ENCODE measurements around the gene YARS1. TPM values are rescaled to one million over a fixed set of nuclear protein-coding genes. Genes with fewer than 3 reads are reported as not detected.

The YARS1 gene
- total and polyA plus RNA-seq, 4 donors, result 31.6 to 94.0 (median 52.6) TPM

DNA sequence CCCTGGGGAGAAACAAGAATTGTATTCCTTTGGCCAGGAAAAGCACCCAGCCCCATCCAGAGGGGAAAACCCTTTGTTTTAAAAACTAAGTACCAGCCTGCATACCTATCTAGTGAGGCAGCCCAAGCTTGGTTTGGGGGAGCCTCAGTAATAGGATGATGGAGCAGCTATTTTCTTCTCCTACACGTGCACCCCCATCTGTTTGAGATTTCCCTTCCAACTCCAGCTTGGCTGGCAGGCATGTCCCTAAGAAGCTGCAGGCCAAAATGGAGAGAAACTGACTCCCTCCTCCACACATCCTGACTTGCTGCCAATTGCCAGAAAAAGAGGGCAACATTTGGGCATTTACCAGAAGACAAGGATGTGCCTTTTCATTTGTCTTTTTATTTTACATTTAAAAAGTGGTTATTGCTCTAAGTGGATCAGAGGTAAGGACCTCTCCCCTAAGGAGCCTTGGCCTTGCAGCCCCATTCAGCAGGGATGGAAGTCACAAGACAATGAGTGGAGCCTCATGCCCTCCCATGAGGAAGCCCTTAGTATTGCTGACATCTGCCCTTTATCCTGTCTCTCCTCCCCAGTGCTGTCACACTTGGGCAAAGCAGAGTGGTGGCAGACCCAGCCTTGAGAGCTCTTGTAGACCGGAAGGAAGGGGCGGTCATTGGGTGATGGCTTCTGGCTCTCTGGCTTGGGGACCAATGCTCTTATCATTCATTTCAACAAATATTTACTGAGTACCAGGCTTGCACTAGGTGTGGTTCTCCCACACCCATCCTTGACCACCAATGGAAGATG, 44.9 kb upstream of the YARS1 start:
- H3K9ac ChIP-seq (ENCODE audit: low read depth in 1 of 2, low read length in 2 of 2), result no peak overlapping the region
- no peak overlapping the region for H3K27ac ChIP-seq (ENCODE audit: low read depth in 1 of 2, low read length in 2 of 2)
- H3K36me3 ChIP-seq (ENCODE audit: control insufficient read depth in 4 of 4, insufficient read depth in 3 of 4, low read depth in 1 of 4, low read length in 3 of 4), result peaks cover 0 to 19% (median 8%) of the 10 kb centered on the region in 4 donors
- TF ChIP-seq FOXA2 (IDR thresholded peaks at IDR 0.05) (no peak), EGR1 (IDR thresholded peaks at IDR 0.05; ENCODE audit: low read depth in 2 of 2) (no peak), MAX (IDR thresholded peaks at IDR 0.05) (no peak), REST (IDR thresholded peaks at IDR 0.05) (no peak), SP1 (IDR thresholded peaks at IDR 0.05) (no peak), NR2F2 (IDR thresholded peaks at IDR 0.05) (no peak), ATF3 (IDR thresholded peaks at IDR 0.05) (no peak), HNF4A (conservative IDR thresholded peaks at IDR 0.05) (no peak), CTCF (IDR thresholded peaks at IDR 0.05; ENCODE audit: low read depth, low read length, missing input control) (no peak), RXRA (IDR thresholded peaks at IDR 0.05) (no peak), HNF4G (IDR thresholded peaks at IDR 0.05) (no peak), FOXA1 (IDR thresholded peaks at IDR 0.05) (no peak), JUND (IDR thresholded peaks at IDR 0.05) (no peak)
- TF ChIP-seq, protein P1, sequence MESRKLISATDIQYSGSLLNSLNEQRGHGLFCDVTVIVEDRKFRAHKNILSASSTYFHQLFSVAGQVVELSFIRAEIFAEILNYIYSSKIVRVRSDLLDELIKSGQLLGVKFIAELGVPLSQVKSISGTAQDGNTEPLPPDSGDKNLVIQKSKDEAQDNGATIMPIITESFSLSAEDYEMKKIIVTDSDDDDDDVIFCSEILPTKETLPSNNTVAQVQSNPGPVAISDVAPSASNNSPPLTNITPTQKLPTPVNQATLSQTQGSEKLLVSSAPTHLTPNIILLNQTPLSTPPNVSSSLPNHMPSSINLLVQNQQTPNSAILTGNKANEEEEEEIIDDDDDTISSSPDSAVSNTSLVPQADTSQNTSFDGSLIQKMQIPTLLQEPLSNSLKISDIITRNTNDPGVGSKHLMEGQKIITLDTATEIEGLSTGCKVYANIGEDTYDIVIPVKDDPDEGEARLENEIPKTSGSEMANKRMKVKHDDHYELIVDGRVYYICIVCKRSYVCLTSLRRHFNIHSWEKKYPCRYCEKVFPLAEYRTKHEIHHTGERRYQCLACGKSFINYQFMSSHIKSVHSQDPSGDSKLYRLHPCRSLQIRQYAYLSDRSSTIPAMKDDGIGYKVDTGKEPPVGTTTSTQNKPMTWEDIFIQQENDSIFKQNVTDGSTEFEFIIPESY (IDR thresholded peaks at IDR 0.05), result no peak
- DNase-seq (ENCODE audit: low spot score), result no peak
- 88% methylated on average over 3 of the region's 3 CpGs for WGBS
- no peak overlapping the region for H3K4me3 ChIP-seq (ENCODE audit: low read depth in 1 of 3, low read length in 3 of 3)
- H3K27me3 ChIP-seq (ENCODE audit: control insufficient read depth in 4 of 4, insufficient read depth in 4 of 4, low read length in 3 of 4), result no peaks in the 10 kb centered on the region
- H3K9me3 ChIP-seq (ENCODE audit: control insufficient read depth in 4 of 4, low read length in 3 of 4), result no peaks in the 10 kb centered on the region
- H3K4me1 ChIP-seq (ENCODE audit: control insufficient read depth in 4 of 4, insufficient read depth in 4 of 4, low read length in 3 of 4), result peaks cover 4 to 31% (median 24%) of the 10 kb centered on the region in 4 donors

- Histone ChIP-seq H3K27ac (ENCODE audit: low read depth in 1 of 2, low read length in 2 of 2) (no peak overlapping the region), H3K27me3 (ENCODE audit: control insufficient read depth in 4 of 4, insufficient read depth in 4 of 4, low read length in 3 of 4) (no peaks in the 10 kb centered on the region), H3K4me1 (ENCODE audit: control insufficient read depth in 4 of 4, insufficient read depth in 4 of 4, low read length in 3 of 4) (peaks cover 4 to 23% (median 15%) of the 10 kb centered on the region in 4 donors), H3K36me3 (ENCODE audit: control insufficient read depth in 4 of 4, insufficient read depth in 3 of 4, low read depth in 1 of 4, low read length in 3 of 4) (peaks cover 0 to 32% (median 17%) of the 10 kb centered on the region in 4 donors), H3K9me3 (ENCODE audit: control insufficient read depth in 4 of 4, low read length in 3 of 4) (no peaks in the 10 kb centered on the region), H3K4me3 (ENCODE audit: low read depth in 1 of 3, low read length in 3 of 3) (no peak overlapping the region), H3K9ac (ENCODE audit: low read depth in 1 of 2, low read length in 2 of 2) (no peak overlapping the region)
- TF ChIP-seq, protein P1 (IDR thresholded peaks at IDR 0.05), result no peak
- TF ChIP-seq RXRA (IDR thresholded peaks at IDR 0.05), result no peak
- TF ChIP-seq HNF4A (conservative IDR thresholded peaks at IDR 0.05), result no peak
- TF ChIP-seq GABPA (IDR thresholded peaks at IDR 0.05 in 1 of 2, conservative IDR thresholded peaks at IDR 0.05 in 1 of 2), result no peak
- no peak for TF ChIP-seq MAX (IDR thresholded peaks at IDR 0.05)
- no peak for TF ChIP-seq YY1 (IDR thresholded peaks at IDR 0.05)
- no peak for TF ChIP-seq ATF3 (IDR thresholded peaks at IDR 0.05)
- no peak for TF ChIP-seq NR2F2 (IDR thresholded peaks at IDR 0.05)
- TF ChIP-seq EGR1 (IDR thresholded peaks at IDR 0.05; ENCODE audit: low read depth in 2 of 2), result no peak
- no peak for TF ChIP-seq TAF1 (conservative IDR thresholded peaks at IDR 0.05)
- no peak for TF ChIP-seq FOXA2 (IDR thresholded peaks at IDR 0.05)
- TF ChIP-seq FOXA1 (IDR thresholded peaks at IDR 0.05), result no peak
- TF ChIP-seq RAD21 (IDR thresholded peaks at IDR 0.05), result no peak
- no peak for TF ChIP-seq JUND (IDR thresholded peaks at IDR 0.05)
- TF ChIP-seq SP1 (IDR thresholded peaks at IDR 0.05), result no peak
- no peak for DNase-seq (ENCODE audit: low spot score)
Observed at GRCh38 chr1:32860566-32860965, 43.4 kb upstream of the YARS1 start.

Data from liver (tissue), 9 donors.